ENCODE data around the gene OTOG.

The OTOG gene

DNA sequence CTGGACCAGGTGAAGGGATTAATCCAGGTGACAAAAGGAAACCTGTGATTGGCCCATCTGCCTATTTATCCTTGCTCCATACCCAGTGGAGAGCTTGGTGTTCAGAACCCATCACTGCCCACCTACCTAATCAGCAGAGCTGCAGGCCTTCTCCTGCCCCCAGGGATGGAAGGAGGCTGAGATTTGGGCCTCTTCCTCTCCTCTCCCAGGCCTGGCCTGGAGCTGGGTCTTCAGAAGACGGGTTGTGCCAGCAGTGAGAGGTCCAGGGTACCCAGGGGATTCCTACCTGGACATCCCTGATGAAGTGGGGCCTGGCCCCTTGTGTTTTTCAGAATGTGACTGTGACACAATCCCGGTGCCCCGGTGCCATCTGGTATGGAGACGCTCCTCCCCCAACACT lies 92.0 kb downstream of the OTOG start:
- H3K4me3 ChIP-seq (ENCODE audit: low read length): no peak overlapping the region
- no peak overlapping the region for H3K9ac ChIP-seq (ENCODE audit: low read depth, low read length)
- H3K27me3 ChIP-seq (ENCODE audit: insufficient read depth, low read length): no peaks in the 10 kb centered on the region
- H3K27ac ChIP-seq (ENCODE audit: low read depth, low read length): no peak overlapping the region
- H3K36me3 ChIP-seq (ENCODE audit: insufficient read depth, low read length): no peaks in the 10 kb centered on the region
- H3K4me1 ChIP-seq (ENCODE audit: insufficient read depth, low read length): no peaks in the 10 kb centered on the region
- no peaks in the 10 kb centered on the region for H3K9me3 ChIP-seq (ENCODE audit: insufficient read depth, low read depth, low read length)
- WGBS: 94% methylated on average over 4 of the region's 4 CpGs

DNA sequence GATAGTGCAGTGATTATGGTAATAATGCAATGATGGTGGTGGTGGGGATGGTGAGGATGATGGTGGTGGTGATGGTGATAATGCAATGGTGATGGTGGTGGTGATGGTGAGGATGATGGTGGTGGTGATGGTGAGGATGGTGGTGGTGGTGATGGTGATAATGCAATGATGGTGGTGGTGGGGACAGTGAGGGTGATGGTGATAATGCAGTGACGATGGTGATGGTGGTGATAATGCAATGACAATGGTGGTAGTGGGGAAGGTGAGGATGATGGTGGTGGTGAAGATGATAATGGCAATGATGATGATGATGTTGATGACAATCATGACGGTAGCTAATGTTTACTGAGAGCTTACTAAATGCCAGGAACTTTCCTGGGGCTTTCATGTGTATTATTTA lies 92.7 kb downstream of the OTOG start:
- 98% methylated on average over 2 of the region's 2 CpGs for WGBS
- no peaks in the 10 kb centered on the region for H3K36me3 ChIP-seq (ENCODE audit: insufficient read depth, low read length)
- no peak overlapping the region for H3K4me3 ChIP-seq (ENCODE audit: low read length)

DNA sequence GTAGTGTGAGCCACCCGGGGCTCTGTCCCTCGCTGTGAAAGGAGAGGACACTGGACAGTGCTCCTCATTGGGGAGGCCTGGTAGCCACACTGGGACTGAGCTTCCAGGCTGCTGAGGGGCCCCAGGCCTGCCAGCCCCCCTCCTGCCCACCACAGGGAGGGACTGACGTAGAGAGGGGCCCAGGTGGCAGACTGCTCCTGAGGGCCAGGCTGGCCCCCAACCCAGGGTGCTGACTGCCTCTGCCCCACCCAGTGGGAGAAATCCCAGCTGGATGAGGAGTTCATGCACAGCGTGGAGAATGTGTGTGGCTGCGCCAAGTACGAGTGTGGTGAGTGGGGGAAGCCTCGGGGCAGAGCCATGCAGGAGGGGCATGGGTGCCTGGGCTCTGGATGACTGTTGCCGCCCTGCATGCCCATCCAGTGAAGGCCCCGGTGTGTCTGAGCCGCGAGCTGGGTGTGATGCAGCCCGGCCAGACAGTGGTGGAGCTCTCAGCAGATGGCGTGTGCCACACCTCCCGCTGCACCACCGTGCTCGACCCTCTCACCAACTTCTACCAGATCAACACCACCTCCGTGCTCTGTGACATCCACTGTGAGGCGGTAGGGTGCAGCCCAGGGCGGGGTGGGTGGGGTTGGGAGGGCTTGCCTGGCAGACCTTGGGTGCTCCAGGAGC lies 93.6 kb downstream of the OTOG start:
- Histone ChIP-seq H3K4me3 (ENCODE audit: low read length) (no peak overlapping the region), H3K27me3 (ENCODE audit: insufficient read depth, low read length) (no peaks in the 10 kb centered on the region), H3K9ac (ENCODE audit: low read depth, low read length) (no peak overlapping the region), H3K36me3 (ENCODE audit: insufficient read depth, low read length) (no peaks in the 10 kb centered on the region), H3K27ac (ENCODE audit: low read depth, low read length) (no peak overlapping the region), H3K4me1 (ENCODE audit: insufficient read depth, low read length) (no peaks in the 10 kb centered on the region), H3K9me3 (ENCODE audit: insufficient read depth, low read depth, low read length) (no peaks in the 10 kb centered on the region)
- WGBS: 93% methylated on average over 19 of the region's 19 CpGs

More for the DNA sequence above, 92.7 kb downstream of the OTOG start:
- no peaks in the 10 kb centered on the region for H3K27me3 ChIP-seq (ENCODE audit: insufficient read depth, low read length)
- no peak overlapping the region for H3K9ac ChIP-seq (ENCODE audit: low read depth, low read length)
- H3K4me1 ChIP-seq (ENCODE audit: insufficient read depth, low read length): no peaks in the 10 kb centered on the region
- no peaks in the 10 kb centered on the region for H3K9me3 ChIP-seq (ENCODE audit: insufficient read depth, low read depth, low read length)
- H3K27ac ChIP-seq (ENCODE audit: low read depth, low read length): no peak overlapping the region

DNA sequence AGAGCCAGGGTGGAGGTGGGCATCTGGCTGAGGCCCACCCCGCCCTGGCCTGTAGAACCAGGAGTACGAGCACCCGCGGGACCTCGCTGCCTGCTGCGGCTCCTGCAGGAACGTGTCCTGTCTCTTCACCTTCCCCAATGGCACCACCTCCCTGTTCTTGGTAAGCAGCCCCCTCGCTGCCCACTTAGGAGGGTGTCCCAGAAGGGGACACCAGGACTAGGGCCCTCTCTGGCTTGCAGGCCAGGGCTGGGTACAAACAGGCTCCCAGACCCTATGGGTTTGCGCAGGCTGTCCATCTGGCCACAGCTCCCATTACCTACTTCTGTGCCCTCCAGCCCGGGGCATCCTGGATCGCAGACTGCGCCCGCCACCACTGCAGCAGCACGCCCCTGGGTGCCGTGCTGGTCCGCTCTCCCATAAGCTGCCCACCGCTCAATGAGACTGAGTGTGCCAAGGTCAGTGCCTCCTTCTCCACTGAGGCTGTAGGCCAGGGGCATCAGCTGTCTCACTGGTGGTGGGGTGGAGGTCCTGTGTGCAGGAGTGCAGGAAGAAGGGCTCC lies 94.8 kb downstream of the OTOG start:
- H3K9me3 ChIP-seq (ENCODE audit: insufficient read depth, low read depth, low read length): no peaks in the 10 kb centered on the region
- no peak overlapping the region for H3K9ac ChIP-seq (ENCODE audit: low read depth, low read length)
- no peak overlapping the region for H3K27ac ChIP-seq (ENCODE audit: low read depth, low read length)
- WGBS: 96% methylated on average over 17 of the region's 17 CpGs
- H3K4me1 ChIP-seq (ENCODE audit: insufficient read depth, low read length): no peaks in the 10 kb centered on the region
- H3K4me3 ChIP-seq (ENCODE audit: low read length): no peak overlapping the region
- H3K36me3 ChIP-seq (ENCODE audit: insufficient read depth, low read length): no peaks in the 10 kb centered on the region
- no peaks in the 10 kb centered on the region for H3K27me3 ChIP-seq (ENCODE audit: insufficient read depth, low read length)

DNA sequence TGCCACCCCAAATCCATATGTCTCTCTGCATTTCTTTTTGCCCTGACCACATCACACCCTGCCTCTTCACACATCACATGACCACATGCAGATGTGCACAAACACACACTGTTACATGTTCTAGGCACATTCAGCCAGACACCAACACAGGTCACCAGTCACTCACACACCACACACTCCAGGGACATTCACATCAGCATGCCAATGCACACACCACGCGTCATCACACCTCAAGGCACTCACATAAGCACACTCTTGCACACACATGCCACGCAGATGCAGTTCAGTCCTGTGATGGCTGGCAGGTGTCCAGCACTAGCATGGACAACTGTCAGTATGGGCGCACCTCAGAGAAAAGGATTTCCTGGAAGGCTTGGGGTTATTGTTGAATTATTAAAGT lies 95.3 kb downstream of the OTOG start:
- Histone ChIP-seq H3K4me3 (ENCODE audit: low read length) (no peak overlapping the region), H3K4me1 (ENCODE audit: insufficient read depth, low read length) (no peaks in the 10 kb centered on the region), H3K9ac (ENCODE audit: low read depth, low read length) (no peak overlapping the region), H3K9me3 (ENCODE audit: insufficient read depth, low read depth, low read length) (no peaks in the 10 kb centered on the region), H3K27me3 (ENCODE audit: insufficient read depth, low read length) (no peaks in the 10 kb centered on the region), H3K27ac (ENCODE audit: low read depth, low read length) (no peak overlapping the region), H3K36me3 (ENCODE audit: insufficient read depth, low read length) (no peaks in the 10 kb centered on the region)
- WGBS: 94% methylated on average over 4 of the region's 4 CpGs

DNA sequence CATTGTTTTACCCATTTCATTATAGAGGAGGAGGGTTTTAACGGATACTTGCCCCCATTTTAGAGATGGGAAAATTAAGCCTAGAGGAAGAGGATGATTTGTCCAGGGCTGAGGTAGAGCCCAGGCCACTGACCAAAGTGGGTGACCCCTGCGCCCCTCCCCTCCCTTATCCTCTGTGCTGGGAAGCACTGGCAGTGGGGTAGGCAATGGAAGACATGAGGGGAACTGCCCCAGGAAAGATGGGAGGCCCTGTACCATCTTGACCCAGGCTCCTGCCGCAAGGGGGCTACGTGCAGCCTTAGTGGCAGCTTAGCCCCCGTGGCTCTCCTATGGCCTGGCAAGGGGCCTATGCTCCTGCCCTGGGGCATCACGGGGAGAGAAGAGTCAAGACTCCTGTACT lies 95.9 kb downstream of the OTOG start:
- Histone ChIP-seq H3K4me3 (ENCODE audit: low read length) (no peak overlapping the region), H3K27me3 (ENCODE audit: insufficient read depth, low read length) (no peaks in the 10 kb centered on the region), H3K4me1 (ENCODE audit: insufficient read depth, low read length) (no peaks in the 10 kb centered on the region), H3K36me3 (ENCODE audit: insufficient read depth, low read length) (no peaks in the 10 kb centered on the region), H3K9ac (ENCODE audit: low read depth, low read length) (no peak overlapping the region), H3K27ac (ENCODE audit: low read depth, low read length) (no peak overlapping the region), H3K9me3 (ENCODE audit: insufficient read depth, low read depth, low read length) (no peaks in the 10 kb centered on the region)
- 95% methylated on average over 6 of the region's 6 CpGs for WGBS

DNA sequence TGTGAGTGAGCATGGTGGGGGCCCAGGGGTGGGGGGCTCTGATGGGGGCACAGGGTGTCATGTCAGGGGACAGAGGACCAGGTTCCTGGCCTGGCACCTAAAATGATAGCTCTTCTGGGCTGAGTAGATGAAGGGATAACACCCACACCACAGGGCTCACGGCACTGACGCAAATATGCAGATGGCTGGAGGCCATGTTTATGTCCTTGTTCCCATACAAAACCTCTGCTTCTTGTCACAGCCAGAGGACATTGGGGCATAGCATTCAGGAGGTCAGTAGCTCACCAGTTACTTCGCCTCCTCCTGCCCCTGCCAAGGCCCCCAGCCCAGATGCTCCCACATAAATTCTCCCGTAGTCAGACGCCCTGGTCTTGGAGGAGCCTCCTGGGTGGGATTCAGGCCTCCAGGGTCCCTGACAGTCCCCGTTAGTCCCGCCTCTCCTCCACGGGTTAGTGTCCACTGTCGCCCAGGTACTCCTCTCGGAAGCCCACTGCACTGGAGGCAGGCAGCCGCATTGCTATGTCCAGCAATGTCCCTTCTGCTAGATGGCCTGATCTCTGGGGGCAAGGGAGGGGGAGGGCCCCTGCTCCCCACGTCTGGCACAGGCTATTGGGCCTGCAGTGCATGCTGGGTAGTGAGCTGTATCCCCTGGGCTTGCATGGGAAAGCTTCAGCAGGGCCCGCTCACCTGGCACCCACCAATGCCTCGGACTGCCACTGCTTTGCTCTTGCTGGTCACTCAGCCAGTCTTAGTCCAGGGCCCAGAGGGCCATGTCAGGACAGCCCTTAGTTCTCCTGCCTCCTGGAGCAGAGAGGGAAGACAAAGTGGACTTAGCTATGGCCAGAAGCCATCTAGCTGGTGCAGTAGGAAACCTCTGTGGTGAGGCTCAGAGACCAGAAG lies 96.7 kb downstream of the OTOG start:
- Histone ChIP-seq H3K27me3 (ENCODE audit: insufficient read depth, low read length) (no peaks in the 10 kb centered on the region), H3K36me3 (ENCODE audit: insufficient read depth, low read length) (no peaks in the 10 kb centered on the region), H3K4me3 (ENCODE audit: low read length) (no peak overlapping the region), H3K9me3 (ENCODE audit: insufficient read depth, low read depth, low read length) (no peaks in the 10 kb centered on the region), H3K9ac (ENCODE audit: low read depth, low read length) (no peak overlapping the region), H3K27ac (ENCODE audit: low read depth, low read length) (no peak overlapping the region), H3K4me1 (ENCODE audit: insufficient read depth, low read length) (no peaks in the 10 kb centered on the region)
- WGBS: 88% methylated on average over 14 of the region's 14 CpGs

DNA sequence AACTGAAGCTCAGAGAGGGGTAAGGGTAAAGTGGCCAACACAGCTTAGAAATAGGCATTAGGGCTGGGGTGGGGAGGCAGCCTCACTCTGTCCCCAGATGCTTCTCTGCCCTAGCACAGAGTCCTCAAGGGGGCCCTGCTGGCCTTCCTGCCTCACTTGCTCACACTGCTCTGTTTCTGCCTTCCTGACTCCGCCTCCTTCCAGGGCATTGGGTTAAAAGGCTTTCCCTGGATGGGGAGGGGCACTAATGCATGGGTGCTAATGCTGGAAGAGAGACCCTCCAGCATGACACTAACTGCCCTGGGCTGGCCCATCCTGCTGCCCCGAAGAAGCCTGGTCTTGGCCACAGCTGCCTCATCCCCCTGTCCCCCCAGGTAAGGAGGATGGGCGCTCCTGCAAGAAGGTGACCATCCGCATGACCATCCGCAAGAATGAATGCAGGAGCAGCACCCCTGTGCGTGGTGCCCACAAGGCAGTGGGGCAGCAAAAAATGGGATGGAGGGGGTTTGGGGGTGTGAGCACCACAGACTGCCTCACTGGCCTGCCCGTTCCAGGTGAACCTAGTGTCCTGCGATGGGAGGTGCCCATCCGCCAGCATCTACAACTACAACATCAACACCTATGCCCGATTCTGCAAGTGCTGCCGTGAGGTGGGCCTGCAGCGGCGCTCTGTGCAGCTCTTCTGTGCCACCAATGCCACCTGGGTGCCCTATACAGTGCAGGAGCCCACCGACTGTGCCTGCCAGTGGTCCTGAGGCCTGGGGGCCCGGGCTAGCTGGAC lies 98.3 kb downstream of the OTOG start:
- H3K27me3 ChIP-seq (ENCODE audit: insufficient read depth, low read length): peaks cover 5% of the 10 kb centered on the region
- no peak overlapping the region for H3K9ac ChIP-seq (ENCODE audit: low read depth, low read length)
- H3K4me1 ChIP-seq (ENCODE audit: insufficient read depth, low read length): no peaks in the 10 kb centered on the region
- H3K27ac ChIP-seq (ENCODE audit: low read depth, low read length): no peak overlapping the region
- H3K36me3 ChIP-seq (ENCODE audit: insufficient read depth, low read length): no peaks in the 10 kb centered on the region
- no peaks in the 10 kb centered on the region for H3K9me3 ChIP-seq (ENCODE audit: insufficient read depth, low read depth, low read length)
- no peak overlapping the region for H3K4me3 ChIP-seq (ENCODE audit: low read length)
- WGBS: 94% methylated on average over 14 of the region's 15 CpGs

DNA sequence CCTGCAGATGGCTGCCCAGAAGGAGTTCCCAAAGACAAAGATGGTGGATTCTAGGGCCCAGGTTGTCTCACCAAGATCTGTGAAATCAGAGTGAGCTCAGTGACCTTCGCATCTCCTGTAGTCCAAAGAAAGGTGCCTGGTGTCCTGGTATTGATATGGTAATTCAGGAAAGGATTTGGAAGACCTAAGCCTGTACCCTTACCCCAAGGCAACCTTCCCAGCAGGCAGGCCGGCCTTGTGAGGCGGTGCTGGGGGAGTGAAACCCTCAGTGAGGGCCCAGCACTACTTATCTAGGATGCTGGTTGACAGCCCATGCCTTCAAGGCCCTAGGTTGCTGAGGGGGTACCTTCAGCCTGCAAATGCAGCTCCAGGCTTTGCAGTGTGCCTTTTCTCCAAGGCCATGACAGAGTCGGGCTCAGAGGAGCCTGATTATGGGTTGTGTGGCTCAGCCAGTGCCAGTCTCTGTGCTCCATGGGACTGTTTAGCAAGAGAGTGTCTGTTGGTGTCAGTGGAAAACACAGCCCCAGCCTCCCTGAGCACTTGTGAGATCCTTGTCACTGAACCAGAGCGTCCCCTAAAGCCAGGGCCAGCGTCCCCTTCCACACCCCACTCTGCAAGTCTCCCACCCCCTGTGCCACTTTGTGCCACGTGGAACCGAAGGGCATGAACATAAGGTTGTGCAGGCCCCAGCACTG lies 99.5 kb downstream of the OTOG start:
- H3K9me3 ChIP-seq (ENCODE audit: insufficient read depth, low read depth, low read length): no peaks in the 10 kb centered on the region
- H3K4me3 ChIP-seq (ENCODE audit: low read length): no peak overlapping the region
- no peaks in the 10 kb centered on the region for H3K36me3 ChIP-seq (ENCODE audit: insufficient read depth, low read length)
- H3K9ac ChIP-seq (ENCODE audit: low read depth, low read length): no peak overlapping the region
- H3K4me1 ChIP-seq (ENCODE audit: insufficient read depth, low read length): no peaks in the 10 kb centered on the region
- peaks cover 17% of the 10 kb centered on the region for H3K27me3 ChIP-seq (ENCODE audit: insufficient read depth, low read length)
- whole genome bisulfite sequencing: 62% methylated on average over 8 of the region's 8 CpGs
- H3K27ac ChIP-seq (ENCODE audit: low read depth, low read length): no peak overlapping the region

DNA sequence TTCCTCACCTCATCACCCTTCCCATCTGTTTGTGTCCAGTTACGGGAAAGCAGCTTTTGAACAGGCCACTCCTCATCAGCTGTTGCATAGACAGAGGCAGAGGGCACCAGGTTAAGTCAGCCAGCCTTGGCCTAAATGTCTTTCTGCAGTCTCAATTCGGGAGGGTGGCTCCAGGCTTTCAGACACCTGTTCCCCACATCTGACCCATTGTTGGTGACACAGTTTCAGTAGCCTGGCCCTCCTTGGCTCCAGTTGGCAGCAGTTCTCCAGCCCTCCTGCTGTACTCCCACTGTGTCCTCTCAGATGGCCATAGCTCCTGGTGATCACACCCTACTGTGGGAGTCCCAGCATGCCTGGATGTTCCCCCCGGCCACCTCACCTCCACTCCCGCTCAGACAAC lies 101.5 kb downstream of the OTOG start:
- Histone ChIP-seq H3K27me3 (ENCODE audit: insufficient read depth, low read length) (peaks cover 26% of the 10 kb centered on the region), H3K4me1 (ENCODE audit: insufficient read depth, low read length) (no peaks in the 10 kb centered on the region), H3K27ac (ENCODE audit: low read depth, low read length) (no peak overlapping the region), H3K9me3 (ENCODE audit: insufficient read depth, low read depth, low read length) (no peaks in the 10 kb centered on the region), H3K36me3 (ENCODE audit: insufficient read depth, low read length) (no peaks in the 10 kb centered on the region), H3K4me3 (ENCODE audit: low read length) (no peak overlapping the region), H3K9ac (ENCODE audit: low read depth, low read length) (no peak overlapping the region)
- 76% methylated on average over 4 of the region's 4 CpGs for WGBS

Measured in HUES64 (cell line).